NT2/D1 (cell line): ENCODE results near the gene CYBRD1.

ENCODE experiments used
- YY1 ChIP-seq: IDR thresholded peaks from 2 replicates; pipeline ENCODE4 v1.6.1; 2011; ENCODE audit not compliant: insufficient read length, insufficient read depth
- ZNF274 ChIP-seq: IDR thresholded peaks from 2 replicates; pipeline ENCODE4 v1.6.1; 2011; ENCODE audit warnings: mild to moderate bottlenecking, low read depth, low read length

DNA sequence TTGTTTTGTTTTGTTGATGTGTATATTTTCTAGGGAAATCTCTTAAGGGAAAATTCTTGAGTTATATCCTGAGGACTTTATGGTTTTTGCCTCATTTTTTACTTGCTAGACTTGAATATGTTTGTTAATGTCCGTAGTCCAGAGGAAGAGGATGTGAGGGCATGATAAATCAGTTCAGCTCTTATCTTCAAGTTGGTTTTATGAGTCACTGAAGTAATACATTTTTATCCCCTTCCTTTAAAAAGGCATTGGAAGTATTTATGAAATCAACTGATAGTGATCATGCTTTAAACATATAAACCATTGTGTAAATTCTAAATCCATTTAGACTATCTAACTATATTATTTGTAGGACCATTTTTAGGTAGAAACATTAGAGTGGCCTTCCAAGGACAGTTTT is 43.9 kb upstream of the CYBRD1 start:
- TF ChIP-seq ZNF274 (no peak), YY1 (no peak)
